AG08396 (cell line): ENCODE measurements around the gene TMEM44.
"Not testable (repeated sequence)": the region's sequence is repeated elsewhere in the genome, so short reads cannot be mapped to it uniquely, and the experiment has no call there.

Source experiments
- DNase-seq: peaks from one replicate; pipeline ENCODE4 v3.0.0; 2012; ENCODE audit warnings: low spot score, mixed read lengths

Gene TMEM44

GRCh38 chr3:194609601-194610000 is 23.6 kb downstream of the TMEM44 start:
- DNase-seq = no peak

- no peak for DNase-seq
Measured at GRCh38 chr3:194608981-194609380, 24.2 kb downstream of the TMEM44 start.

- DNase-seq = no peak
Measured at GRCh38 chr3:194607592-194608389, 25.4 kb downstream of the TMEM44 start.

- no peak for DNase-seq
Measured at GRCh38 chr3:194606941-194607340, 26.3 kb downstream of the TMEM44 start.

GRCh38 chr3:194606163-194606562 is 27.1 kb downstream of the TMEM44 start:
- DNase-seq = no peak

GRCh38 chr3:194605314-194605713 is 27.9 kb downstream of the TMEM44 start:
- DNase-seq = not testable (repeated sequence)

GRCh38 chr3:194604837-194605236 is 28.4 kb downstream of the TMEM44 start:
- DNase-seq = no peak

- DNase-seq = no peak
Measured at GRCh38 chr3:194604126-194604525, 29.1 kb downstream of the TMEM44 start.

GRCh38 chr3:194602669-194603171 is 30.5 kb downstream of the TMEM44 start:
- no peak for DNase-seq

- peak; percentile 68 for DNase-seq
Measured at GRCh38 chr3:194598771-194599557, 34.3 kb downstream of the TMEM44 start.

GRCh38 chr3:194596906-194597305 is 36.3 kb downstream of the TMEM44 start:
- no peak for DNase-seq

- DNase-seq = peak; percentile 93
Measured at GRCh38 chr3:194592798-194593752, 40.1 kb downstream of the TMEM44 start.

GRCh38 chr3:194588741-194589140 is 44.5 kb downstream of the TMEM44 start:
- DNase-seq = no peak

- DNase-seq = no peak
Measured at GRCh38 chr3:194588236-194588635, 45.0 kb downstream of the TMEM44 start.

- DNase-seq = peak; percentile 36
Measured at GRCh38 chr3:194587438-194587931, 45.7 kb downstream of the TMEM44 start.

GRCh38 chr3:194586836-194587235 is 46.4 kb downstream of the TMEM44 start:
- peak; percentile 68 for DNase-seq

- DNase-seq = no peak
Measured at GRCh38 chr3:194585880-194586281, 47.3 kb downstream of the TMEM44 start.

GRCh38 chr3:194584866-194585265 is 48.4 kb downstream of the TMEM44 start:
- DNase-seq = no peak

- no peak for DNase-seq
Measured at GRCh38 chr3:194584320-194584776, 48.9 kb downstream of the TMEM44 start.

GRCh38 chr3:194582196-194582905 is 50.9 kb downstream of the TMEM44 start:
- DNase-seq = no peak

- DNase-seq = no peak
Measured at GRCh38 chr3:194579091-194579606, 54.1 kb downstream of the TMEM44 start.
